IPS-NIHi7 (cell line): Measurements from ENCODE around the gene TEDC1.
"Not testable (repeated sequence)": the region's sequence is repeated elsewhere in the genome, so short reads cannot be mapped to it uniquely, and the experiment has no call there.

ENCODE experiments used
- DNase-seq: peaks from one replicate; pipeline ENCODE4 v3.0.0; 2012; ENCODE audit warnings: mixed read lengths; ENCODE audit errors: extremely low spot score

The TEDC1 gene

GRCh38 chr14:105537580-105538474 lies 46.8 kb downstream of the TEDC1 start:
- peak; percentile 74 for DNase-seq

- DNase-seq: no peak
Measured at GRCh38 chr14:105538481-105539049, 47.5 kb downstream of the TEDC1 start.

DNA sequence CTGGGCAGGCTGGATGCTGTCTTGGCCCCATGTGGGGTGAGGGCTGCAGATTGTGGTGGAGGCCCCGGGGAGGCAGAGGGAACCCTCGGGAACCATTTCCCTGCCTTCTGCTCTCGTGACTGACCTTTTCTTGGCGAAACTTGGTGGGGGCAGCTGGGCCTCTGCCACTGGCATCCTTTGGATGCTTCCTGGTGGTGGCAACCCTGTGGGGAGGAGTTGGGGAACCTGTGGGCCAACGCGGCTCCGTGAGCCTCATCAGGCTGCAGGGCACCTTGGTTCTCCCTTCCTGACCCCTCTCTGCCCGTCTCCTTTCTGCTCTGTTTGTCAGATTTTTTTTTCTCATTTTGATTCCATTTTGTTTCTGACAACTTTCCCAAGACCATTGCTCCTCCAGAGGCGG lies 49.8 kb downstream of the TEDC1 start:
- no peak for DNase-seq

GRCh38 chr14:105541218-105541875 lies 50.3 kb downstream of the TEDC1 start:
- no peak for DNase-seq

- not testable (repeated sequence) for DNase-seq
Measured at GRCh38 chr14:105545676-105546075, 54.6 kb downstream of the TEDC1 start.

DNA sequence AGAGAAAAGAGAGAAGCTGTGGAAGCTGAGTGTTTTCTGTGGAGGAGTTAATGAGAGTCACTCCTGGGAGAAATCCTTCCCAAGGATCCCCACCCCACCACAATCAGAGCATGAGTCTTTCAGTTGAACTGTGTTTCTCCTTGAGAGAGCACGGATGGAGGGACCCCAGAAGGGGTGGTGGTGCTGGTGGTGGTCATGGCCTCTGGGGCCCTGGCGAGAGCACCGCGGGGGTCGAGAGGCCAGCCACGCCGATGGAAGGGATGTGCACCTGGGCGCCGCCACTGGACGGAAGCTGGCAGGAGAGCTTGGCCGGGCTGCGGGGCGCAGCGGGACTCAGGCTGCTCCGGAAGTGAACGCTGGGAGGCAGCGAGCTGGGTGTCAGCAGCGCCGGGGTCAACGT lies 55.4 kb downstream of the TEDC1 start:
- DNase-seq: not testable (repeated sequence)

DNA sequence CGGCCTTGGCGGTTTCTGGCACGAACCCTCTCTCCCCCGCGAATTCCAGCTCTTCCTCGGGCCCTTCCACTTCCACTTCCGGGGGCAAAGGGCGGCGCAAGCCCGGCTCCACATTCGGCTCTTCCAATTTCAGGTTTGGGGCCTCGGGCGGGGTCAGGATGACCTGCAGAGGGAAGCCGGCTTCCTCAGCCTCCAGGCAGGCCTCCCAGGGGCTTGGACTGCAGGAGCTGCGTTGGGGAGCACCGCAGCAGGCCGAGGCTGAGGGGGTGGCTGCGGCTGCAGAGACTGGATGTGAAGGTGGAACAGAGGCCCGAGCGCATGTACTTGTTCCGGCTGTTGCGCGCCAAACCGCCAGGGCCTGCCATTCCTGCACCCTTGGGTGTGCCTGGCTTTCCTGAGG lies 56.0 kb downstream of the TEDC1 start:
- DNase-seq: not testable (repeated sequence)

DNA sequence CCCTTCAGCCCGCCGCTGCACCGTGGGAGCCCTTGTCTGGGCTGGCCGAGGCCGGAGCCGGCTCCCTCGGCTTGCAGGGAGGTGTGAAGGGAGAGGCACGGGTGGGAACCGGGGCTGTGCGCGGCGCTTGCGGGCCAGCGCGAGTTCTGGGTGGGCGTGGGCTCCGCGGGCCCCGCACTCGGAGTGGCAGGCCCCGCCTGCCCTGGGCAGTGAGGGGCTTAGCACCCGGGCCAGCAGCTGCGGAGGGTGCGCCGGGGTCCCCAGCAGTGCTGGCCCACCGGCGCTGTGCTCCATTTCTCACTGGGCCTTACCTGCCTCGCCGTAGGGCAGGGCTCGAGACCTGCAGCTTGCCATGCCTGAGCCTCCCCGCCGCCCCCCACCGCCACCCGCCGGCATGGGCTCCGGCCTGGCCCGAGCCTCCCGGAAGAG lies 56.7 kb downstream of the TEDC1 start:
- no peak for DNase-seq
